ENCODE results near the gene CSF1. TPM values are rescaled to one million over a fixed set of nuclear protein-coding genes. Genes with fewer than 3 reads are reported as not detected.

Gene CSF1
- polyA plus RNA-seq, 1 of the 3 experiments (the other 2 are of a cell fraction), result 31.9 TPM

- no peak overlapping the region for H2AFZ ChIP-seq (ENCODE audit: low read depth)
- no peak overlapping the region for H3K4me3 ChIP-seq (ENCODE audit: low read depth in 2 of 2, low read length in 1 of 2)
- POLR2A ChIA-PET, result no interaction called here
- no peaks in the 10 kb centered on the region for H3K9me3 ChIP-seq
- H3K36me3 ChIP-seq (replicated peaks in 1 of 2; ENCODE audit: control insufficient read depth in 1 of 2, insufficient read depth in 2 of 2, low read length in 1 of 2), result no peaks in the 10 kb centered on the region
- DNase-seq, result no peak
- H3K27ac ChIP-seq (ENCODE audit: low read depth in 2 of 2, low read length in 1 of 2), result no peak overlapping the region
- H3K9ac ChIP-seq, result no peak overlapping the region
- CTCF ChIA-PET, result interaction anchor here (1.6 to 18.3 kb wide), 2 partner anchors 15 to 195 kb away, joined by 6 to 822 read pairs; no protein-coding TSS in a partner anchor
- no peaks in the 10 kb centered on the region for H3K27me3 ChIP-seq (ENCODE audit: insufficient read depth)
- WGBS (ENCODE audit: low lambda C conversion rate), result 92% methylated on average over 8 of the region's 8 CpGs
- H3F3A ChIP-seq (replicated peaks; ENCODE audit: insufficient read depth), result no peaks in the 10 kb centered on the region
- no peaks in the 10 kb centered on the region for H3K79me2 ChIP-seq (ENCODE audit: insufficient read depth)
- H4K20me1 ChIP-seq (ENCODE audit: insufficient read depth), result no peaks in the 10 kb centered on the region
- H3K9me2 ChIP-seq, result no peaks in the 10 kb centered on the region
- peaks cover 4 to 8% of the 10 kb centered on the region in 2 experiments; a peak in 2 of 4 replicates for H3K4me1 ChIP-seq (ENCODE audit: control insufficient read depth in 1 of 2, insufficient read depth in 2 of 2, low read depth in 1 of 2, low read length in 1 of 2)
- TF ChIP-seq JUND (IDR thresholded peaks at IDR 0.05), result no peak
- no peak for TF ChIP-seq SMC3 (IDR thresholded peaks at IDR 0.05; ENCODE audit: low read depth, low read length)
- no peak for TF ChIP-seq RAD21 (IDR thresholded peaks at IDR 0.05; ENCODE audit: low read length)
- no peak for TF ChIP-seq MXI1 (IDR thresholded peaks at IDR 0.05; ENCODE audit: low read depth, low read length)
- no peak for TF ChIP-seq GATA2 (CRISPR knock-in tag; IDR thresholded peaks at IDR 0.05)
- no peak for TF ChIP-seq IRF3 (IDR thresholded peaks at IDR 0.05; ENCODE audit: low read depth, low read length)
- no peak for TF ChIP-seq EZH2phosphoT487 (IDR thresholded peaks at IDR 0.05; ENCODE audit: borderline replicate concordance, low read depth)
- TF ChIP-seq ELF1 (IDR thresholded peaks at IDR 0.05), result no peak
- TF ChIP-seq REST (IDR thresholded peaks at IDR 0.05; ENCODE audit: low read depth, low read length), result no peak
- H3K4me2 ChIP-seq, result no peak overlapping the region
Observed at GRCh38 chr1:109977225-109977624, 66.6 kb downstream of the CSF1 start.

GRCh38 chr1:109977657-109978378 lies 67.2 kb downstream of the CSF1 start:
- WGBS (ENCODE audit: low lambda C conversion rate), result 96% methylated on average over 7 of the region's 12 CpGs
- H4K20me1 ChIP-seq (ENCODE audit: insufficient read depth), result no peaks in the 10 kb centered on the region
- peaks cover 4 to 8% of the 10 kb centered on the region in 2 experiments; a peak in 2 of 4 replicates for H3K4me1 ChIP-seq (ENCODE audit: control insufficient read depth in 1 of 2, insufficient read depth in 2 of 2, low read depth in 1 of 2, low read length in 1 of 2)
- no peaks in the 10 kb centered on the region for H3K27me3 ChIP-seq (ENCODE audit: insufficient read depth)
- H3K79me2 ChIP-seq (ENCODE audit: insufficient read depth), result no peaks in the 10 kb centered on the region
- DNase-seq, result no peak
- H2AFZ ChIP-seq (ENCODE audit: low read depth), result no peak overlapping the region
- H3K9me3 ChIP-seq, result no peaks in the 10 kb centered on the region
- no peak overlapping the region for H3K4me3 ChIP-seq (ENCODE audit: low read depth in 2 of 2, low read length in 1 of 2)
- no peak for TF ChIP-seq RXRA (IDR thresholded peaks at IDR 0.05; ENCODE audit: borderline replicate concordance, low read depth)
- TF ChIP-seq MEF2A (IDR thresholded peaks at IDR 0.05; ENCODE audit: borderline replicate concordance, low read depth), result no peak
- H3K27ac ChIP-seq (ENCODE audit: low read depth in 2 of 2, low read length in 1 of 2), result no peak overlapping the region
- CTCF ChIA-PET, result interaction anchor here (0.8 to 18.3 kb wide), 3 partner anchors 16 to 196 kb away, joined by 4 to 822 read pairs (median 6); no protein-coding TSS in a partner anchor
- no peaks in the 10 kb centered on the region for H3F3A ChIP-seq (replicated peaks; ENCODE audit: insufficient read depth)
- no peaks in the 10 kb centered on the region for H3K9me2 ChIP-seq
- H3K36me3 ChIP-seq (replicated peaks in 1 of 2; ENCODE audit: control insufficient read depth in 1 of 2, insufficient read depth in 2 of 2, low read length in 1 of 2), result no peaks in the 10 kb centered on the region
- no peak overlapping the region for H3K4me2 ChIP-seq
- H3K9ac ChIP-seq, result no peak overlapping the region
- POLR2A ChIA-PET, result no interaction called here

All from SK-N-SH (cell line).